K562 (cell line): ENCODE data around the gene GFM2. TPM values are rescaled to one million over a fixed set of nuclear protein-coding genes. Genes with fewer than 3 reads are reported as not detected.
A peak's percentile ranks its signal among the peaks of the same experiment; 100 is the strongest.

Source experiments
- BMI1 ChIP-seq: fragments of 150-350 bp; IDR thresholded peaks from 2 replicates; pipeline ENCODE4 v1.6.1; 2014; ENCODE audit warnings: low read length
- EP400 ChIP-seq: fragments of 450-650 bp; IDR thresholded peaks from 2 replicates; pipeline ENCODE4 v1.6.1; 2017; ENCODE audit warnings: antibody characterized with exemption, mild to moderate bottlenecking, moderate library complexity
- FOS ChIP-seq: IDR thresholded peaks from 3 replicates; pipeline ENCODE4 v1.6.1; 2011; ENCODE audit not compliant: insufficient read length; ENCODE audit errors: extremely low read depth
- GATAD2B ChIP-seq: fragments of 450-650 bp; IDR thresholded peaks from 2 replicates; pipeline ENCODE4 v1.6.1; 2017; ENCODE audit warnings: mild to moderate bottlenecking, borderline replicate concordance
- ID3 ChIP-seq, 2 experiments: fragments of 250-450 bp in 1 of 2; fragments of 450-650 bp in 1 of 2; sonication (Bioruptor Pico) in 1 of 2; IDR thresholded peaks; 2 replicates each; pipeline versions ENCODE4 v1.6.1 to v1.8.0; 2016 to 2021; ENCODE audit warnings: mild to moderate bottlenecking in 2 of 2, moderate library complexity in 2 of 2, missing compliant biosample characterization in 1 of 2, missing genetic modification characterization in 1 of 2
- ILF3 ChIP-seq: fragments of 450-650 bp; IDR thresholded peaks from 2 replicates; pipeline ENCODE4 v1.6.1; 2018; ENCODE audit warnings: antibody characterized with exemption, mild to moderate bottlenecking, moderate library complexity, borderline replicate concordance
- KLF13 ChIP-seq: fragments of 450-650 bp; IDR thresholded peaks from 2 replicates; pipeline ENCODE4 v1.6.1; 2016; ENCODE audit warnings: missing genetic modification characterization, low read depth, mild to moderate bottlenecking, missing compliant biosample characterization, moderate library complexity, borderline replicate concordance
- MAZ ChIP-seq, 2 experiments: fragments of 450-650 bp in 1 of 2; sonication (generic) in 1 of 2; formaldehyde crosslinking; IDR thresholded peaks in 1 of 2; conservative IDR thresholded peaks in 1 of 2; 2 replicates each; pipeline versions ENCODE4 v1.4.0 to v1.5.0; 2020; ENCODE audit warnings: mild to moderate bottlenecking in 1 of 2, missing genetic modification reagents in 1 of 2
- MTA3 ChIP-seq: fragments of 450-650 bp; formaldehyde crosslinking; IDR thresholded peaks from 2 replicates; pipeline ENCODE4 v1.6.1; 2017; ENCODE audit warnings: mild to moderate bottlenecking, borderline replicate concordance
- MYBL2 ChIP-seq, 2 experiments: fragments of 450-650 bp in 1 of 2; sonication (generic) in 1 of 2; formaldehyde crosslinking in 1 of 2; IDR thresholded peaks; 2 replicates each; pipeline versions ENCODE4 v1.6.1 to v1.8.1; 2017 to 2022; ENCODE audit warnings: borderline replicate concordance in 1 of 2, inconsistent platforms in 1 of 2, low read depth in 1 of 2, mild to moderate bottlenecking in 1 of 2, missing genetic modification reagents in 1 of 2, moderate library complexity in 1 of 2
- NCOR1 ChIP-seq: fragments of 450-650 bp; IDR thresholded peaks from 2 replicates; pipeline ENCODE4 v1.6.1; 2016; ENCODE audit warnings: mild to moderate bottlenecking, moderate library complexity
- NEUROD1 ChIP-seq: fragments of 150-350 bp; IDR thresholded peaks from 2 replicates; pipeline ENCODE4 v1.6.1; 2014; ENCODE audit warnings: borderline replicate concordance, low read length, low read depth; ENCODE audit not compliant: partially characterized antibody
- NFATC3 ChIP-seq: fragments of 450-650 bp; IDR thresholded peaks from 2 replicates; pipeline ENCODE4 v1.6.1; 2017; ENCODE audit warnings: mild to moderate bottlenecking
- PATZ1 ChIP-seq: fragments of 250-450 bp; sonication (Bioruptor Pico); IDR thresholded peaks from 2 replicates; pipeline ENCODE4 v1.5.0; 2020; ENCODE audit warnings: mild to moderate bottlenecking, borderline replicate concordance
- PHB ChIP-seq: fragments of 250-450 bp; sonication (Bioruptor Pico); IDR thresholded peaks from 2 replicates; pipeline ENCODE4 v1.5.0; 2021
- PHB2 ChIP-seq: fragments of 450-650 bp; IDR thresholded peaks from 2 replicates; pipeline ENCODE4 v1.6.1; 2017; ENCODE audit warnings: low read depth
- PHF20 ChIP-seq: fragments of 450-650 bp; IDR thresholded peaks from 2 replicates; pipeline ENCODE4 v1.6.1; 2018; ENCODE audit not compliant: partially characterized antibody
- POLR2A ChIP-seq: fragments of 450-650 bp; conservative IDR thresholded peaks from 2 replicates; pipeline ENCODE4 v1.6.1; 2016
- POLR3A ChIP-seq: IDR thresholded peaks from 2 replicates; pipeline ENCODE4 v1.6.1; 2011; ENCODE audit warnings: borderline replicate concordance, mild to moderate bottlenecking, moderate library complexity; ENCODE audit not compliant: insufficient read length, insufficient read depth; ENCODE audit errors: extremely low read depth
- RBM25 ChIP-seq: fragments of 200-400 bp; formaldehyde crosslinking; IDR thresholded peaks from 2 replicates; pipeline ENCODE4 v1.6.1; 2018; ENCODE audit warnings: low read length, low read depth, moderate library complexity; ENCODE audit not compliant: severe bottlenecking
- ZBED1 ChIP-seq: IDR thresholded peaks from 2 replicates; pipeline ENCODE4 v1.6.1; 2014
- ZNF24 ChIP-seq: fragments of 450-650 bp; IDR thresholded peaks from 2 replicates; pipeline ENCODE4 v1.6.1; 2016
- ZNF395 ChIP-seq: fragments of 200-800 bp; sonication (Bioruptor generic); IDR thresholded peaks from 2 replicates; pipeline ENCODE4 v1.6.1; 2017; ENCODE audit warnings: missing genetic modification characterization, missing compliant biosample characterization
- ZNF76 ChIP-seq: fragments of 250-450 bp; sonication (Bioruptor Pico); IDR thresholded peaks from 2 replicates; pipeline ENCODE4 v1.4.0; 2020; ENCODE audit warnings: mild to moderate bottlenecking, moderate library complexity, borderline replicate concordance
- polyA plus RNA-seq, 8 experiments: library from polyadenylated mRNA; depleted of rRNA in 4 of 8; stranded (reverse) in 5 of 8; unstranded in 3 of 8; fragments of >200 nt; fragmentation: Nextera tagmentation in 2 of 8; fragmentation: Illumina TruSeq in 1 of 8; extraction: Ambion mirVana in 2 of 8; extraction: Trizol in 1 of 8; gene quantifications; 2 replicates each; pipeline versions ENCODE4 v1.2.1 to v1.2.3, GENCODE V29; 2011 to 2014; ENCODE audit warnings: inconsistent platforms in 1 of 8, missing spikeins in 1 of 8
- total RNA-seq, 7 experiments: library from RNA; depleted of rRNA in 6 of 7; stranded (reverse); fragments of >200 nt in 6 of 7; fragmentation: Illumina TruSeq in 2 of 7; extraction: Trizol in 2 of 7; gene quantifications; 2 replicates each; pipeline versions ENCODE4 v1.2.1 to v1.2.3, GENCODE V29; 2011 to 2021; ENCODE audit warnings: low replicate concordance in 1 of 7

The GFM2 gene
- total and polyA plus RNA-seq, 9 of the 15 experiments (the other 6 are each of a cell fraction or from before 2014, with no cell fraction given) = 32.8 to 78.2 (median 52.5) TPM

- TF ChIP-seq MYBL2 (IDR thresholded peaks at IDR 0.05; ENCODE audit: low read depth) (no peak), MYBL2 (CRISPR knock-in tag; IDR thresholded peaks at IDR 0.05; ENCODE audit: borderline replicate concordance) (0 out of 2 replicates have a peak, but pooled peaks have one; percentile 46), PATZ1 (no peak), ZNF395 (CRISPR knock-in tag) (no peak), FOS (no peak), PHF20 (no peak), NEUROD1 (no peak), KLF13 (tag) (no peak), POLR3A (no peak), MTA3 (no peak), ZNF24 (no peak), ZNF76 (CRISPR knock-in tag) (0 out of 2 replicates have a peak, but pooled peaks have one; percentile 10), ILF3 (no peak), NCOR1 (no peak; the same call in 1 of the 2 replicates), PHB2 (no peak), POLR2A (peak; percentile 95), ID3 (CRISPR knock-in tag; IDR thresholded peaks at IDR 0.05) (no peak), ID3 (tag; IDR thresholded peaks at IDR 0.05) (no peak), PHB (no peak), BMI1 (no peak), EP400 (peak; percentile 60; the same call in 1 of the 2 replicates), MAZ (CRISPR knock-in tag; conservative IDR thresholded peaks at IDR 0.05 in 1 of 2, IDR thresholded peaks at IDR 0.05 in 1 of 2) (peak; percentile 40 to 58; a peak in 3 of 4 replicates), RBM25 (no peak), ZBED1 (no peak), NFATC3 (no peak), GATAD2B (0 out of 2 replicates have a peak, but pooled peaks have one; percentile 15)
These were observed 81.7 kb downstream of the GFM2 start, which contains the start of gene HEXB (continued) for GRCh38 chr5:74684900-74685851.
